HG03139 (cell line): Measurements from ENCODE around the gene TRIP12.
"Not testable (repeated sequence)": the region's sequence is repeated elsewhere in the genome, so short reads cannot be mapped to it uniquely, and the experiment has no call there.

Experiments
- ATAC-seq: cut with Tn5 transposase; IDR thresholded peaks from one replicate; pipeline ENCODE4 v1.9.1; 2021; ENCODE audit not compliant: unreplicated experiment

The TRIP12 gene

GRCh38 chr2:229879191-229879950 lies 42.4 kb downstream of the TRIP12 start:
- no peak for ATAC-seq

- ATAC-seq: no peak
These were observed 46.3 kb downstream of the TRIP12 start for GRCh38 chr2:229875549-229875948.

- no peak for ATAC-seq
These were observed 47.2 kb downstream of the TRIP12 start for GRCh38 chr2:229874647-229875046.

DNA sequence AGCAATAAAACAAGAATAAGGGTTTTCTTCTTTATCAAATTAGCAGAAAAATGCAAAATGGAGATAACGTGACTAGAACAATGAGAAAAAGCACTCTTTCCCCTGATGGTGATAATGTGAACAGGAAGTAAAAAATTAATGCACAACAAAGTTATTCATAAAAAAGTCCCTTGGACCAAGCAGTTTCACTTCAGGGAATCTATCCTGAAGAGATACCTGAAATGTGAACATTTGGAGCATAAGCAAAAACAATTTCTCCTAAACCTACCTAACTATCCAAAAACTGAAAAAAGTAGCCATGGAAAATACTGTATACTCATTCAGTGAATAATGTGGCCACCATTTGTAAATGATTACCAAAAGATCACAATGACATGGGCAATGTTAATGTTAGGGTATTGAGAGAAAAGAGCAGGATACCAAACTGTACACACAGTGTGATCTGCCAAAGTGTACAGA lies 48.7 kb downstream of the TRIP12 start:
- ATAC-seq: peak; percentile 90

GRCh38 chr2:229870903-229871656 lies 50.7 kb downstream of the TRIP12 start:
- ATAC-seq: no peak

DNA sequence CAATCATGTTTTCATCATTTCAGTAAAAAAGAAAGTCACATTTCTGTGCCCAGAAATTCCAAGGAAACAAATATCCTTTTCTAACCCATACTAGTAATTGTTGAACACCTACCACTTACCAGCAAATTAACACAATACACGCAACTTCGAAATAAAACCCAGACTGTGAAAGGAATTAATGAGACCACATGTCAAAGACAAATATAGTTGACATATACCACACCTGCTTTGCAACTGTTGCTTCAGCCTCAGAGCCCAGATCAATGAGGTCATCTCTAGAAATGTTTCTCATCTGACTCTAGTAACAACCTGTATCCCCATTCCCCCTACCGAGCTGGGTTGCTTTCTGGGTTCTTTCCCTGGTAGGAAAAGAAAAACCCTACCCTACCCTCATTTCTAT lies 52.6 kb downstream of the TRIP12 start:
- ATAC-seq: no peak

DNA sequence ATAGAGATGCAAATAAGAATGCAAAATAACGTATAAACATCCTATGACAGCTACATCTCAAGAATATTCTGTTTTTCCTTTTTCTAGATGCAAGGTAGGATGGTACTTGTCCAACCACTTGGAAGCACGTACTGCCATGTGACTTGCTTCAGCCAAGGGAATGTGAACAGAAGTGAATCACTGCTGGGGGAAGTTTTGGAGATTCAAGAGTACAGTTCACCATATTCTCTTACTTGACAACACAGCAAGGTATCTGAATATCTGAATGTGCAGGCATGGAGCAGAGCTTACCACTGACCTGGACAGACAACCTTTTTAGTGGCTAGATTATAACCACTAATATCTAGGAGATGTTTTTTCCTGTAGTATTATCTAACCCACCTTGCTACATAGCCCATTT lies 53.0 kb downstream of the TRIP12 start:
- no peak for ATAC-seq

DNA sequence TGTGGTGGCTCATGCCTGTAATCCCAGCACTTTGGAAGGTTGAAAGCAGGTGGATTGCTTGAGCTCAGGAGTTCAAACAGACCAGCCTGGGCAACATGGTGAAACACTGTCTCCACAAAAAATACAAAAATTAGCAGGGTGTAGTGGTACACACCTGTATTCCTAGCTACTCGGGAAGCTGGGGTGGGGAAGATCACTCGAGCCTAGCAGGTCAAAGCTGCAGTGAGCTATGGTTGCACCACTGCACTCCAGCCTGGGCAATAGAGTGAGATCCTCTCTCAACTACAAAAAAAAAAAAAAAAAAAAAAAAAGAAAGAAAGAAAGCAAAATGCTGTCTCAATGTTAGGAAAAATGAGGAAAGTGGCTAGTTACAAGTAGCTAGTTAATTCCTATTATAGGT lies 56.8 kb downstream of the TRIP12 start:
- no peak for ATAC-seq

GRCh38 chr2:229861431-229861830 lies 60.4 kb downstream of the TRIP12 start:
- ATAC-seq: no peak

GRCh38 chr2:229860334-229860733 lies 61.5 kb downstream of the TRIP12 start:
- ATAC-seq: no peak

GRCh38 chr2:229858351-229858750 lies 63.5 kb downstream of the TRIP12 start:
- no peak for ATAC-seq

GRCh38 chr2:229857634-229858033 lies 64.2 kb downstream of the TRIP12 start:
- ATAC-seq: no peak

- ATAC-seq: peak; percentile 91
These were observed 65.4 kb downstream of the TRIP12 start for GRCh38 chr2:229856413-229856812.

- ATAC-seq: no peak
These were observed 66.7 kb downstream of the TRIP12 start for GRCh38 chr2:229855116-229855515.

- ATAC-seq: peak; percentile 57
These were observed 69.2 kb downstream of the TRIP12 start for GRCh38 chr2:229852565-229852964.

DNA sequence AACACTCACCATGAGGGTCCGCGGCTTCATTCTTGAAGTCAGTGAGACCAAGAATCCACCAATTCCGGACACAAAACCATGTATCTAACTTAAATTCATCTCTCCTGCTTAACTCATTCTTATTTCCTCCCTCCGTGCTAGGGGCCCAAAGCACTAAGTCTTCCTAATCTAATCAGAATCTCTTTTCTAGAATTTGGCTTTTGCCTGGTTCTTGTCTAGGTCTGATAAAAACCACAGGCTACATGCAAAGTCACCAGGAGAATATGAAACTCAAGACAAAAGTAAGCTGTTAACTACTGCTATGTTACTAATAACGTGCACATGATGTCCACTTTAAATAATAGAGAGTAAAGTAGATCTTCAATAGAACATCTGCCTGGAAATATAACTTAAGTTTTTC lies 69.9 kb downstream of the TRIP12 start:
- ATAC-seq: no peak

DNA sequence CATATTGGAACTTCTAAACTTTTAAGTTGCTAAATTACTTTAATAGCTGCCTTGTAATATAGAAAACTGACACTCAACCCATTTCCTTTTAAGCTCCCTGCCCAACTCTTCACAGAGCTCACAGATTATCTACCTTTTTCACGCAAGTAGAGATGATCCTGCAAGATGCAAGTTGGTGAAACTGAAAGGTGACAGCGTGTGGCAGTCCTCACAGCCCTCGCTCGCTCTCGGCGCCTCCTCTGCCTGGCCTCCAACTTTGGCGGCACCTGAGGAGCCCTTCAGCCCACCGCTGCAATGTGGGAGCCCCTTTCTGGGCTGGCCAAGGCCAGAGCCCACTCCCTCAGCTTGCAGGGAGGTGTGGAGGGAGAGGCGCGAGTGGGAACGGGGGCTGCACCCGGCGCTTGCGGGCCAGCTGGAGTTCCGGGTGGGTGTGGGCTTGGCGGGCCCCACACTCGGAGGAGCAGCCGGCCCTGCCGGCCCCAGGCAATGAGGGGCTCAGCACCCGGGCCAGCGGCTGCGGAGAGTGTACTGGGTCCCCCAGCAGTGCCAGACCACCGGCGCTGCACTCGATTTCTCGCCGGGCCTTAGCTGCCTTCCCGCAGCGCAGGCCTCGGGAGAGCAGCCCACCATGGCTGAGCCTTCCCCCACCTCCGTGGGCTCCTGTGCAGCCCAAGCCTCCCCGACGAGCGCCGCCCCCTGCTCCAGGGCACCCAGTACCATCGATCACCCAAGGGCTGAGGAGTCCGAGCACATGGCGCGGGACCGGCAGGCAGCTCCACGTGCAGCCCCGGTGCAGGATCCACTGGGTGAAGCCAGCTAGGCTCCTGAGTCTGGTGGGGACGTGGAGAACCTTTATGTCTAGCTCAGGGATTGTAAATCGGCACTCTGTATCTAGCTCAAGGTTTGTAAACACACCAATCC lies 71.2 kb downstream of the TRIP12 start:
- ATAC-seq: not testable (repeated sequence)

DNA sequence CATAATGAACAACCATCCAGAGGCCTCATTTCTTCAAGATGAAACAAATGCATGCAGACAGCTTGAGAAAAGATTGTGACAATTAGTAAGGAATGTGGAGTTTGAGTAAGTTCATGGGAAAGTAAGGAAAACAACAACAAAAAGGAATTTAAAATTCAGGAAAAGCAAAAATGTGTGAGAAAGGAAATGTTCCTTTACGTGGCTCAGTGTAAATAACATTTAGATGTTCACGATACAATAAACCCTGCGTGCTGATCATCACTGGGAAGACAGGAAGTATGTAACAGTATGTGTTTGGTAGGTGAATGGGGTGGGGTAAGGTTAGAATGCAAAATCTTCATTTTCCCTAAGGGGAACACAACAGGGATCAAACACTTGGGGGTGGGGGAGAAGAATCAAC lies 72.7 kb downstream of the TRIP12 start:
- ATAC-seq: no peak

GRCh38 chr2:229843613-229844012 lies 78.2 kb downstream of the TRIP12 start:
- ATAC-seq: no peak

GRCh38 chr2:229838729-229839128 lies 83.1 kb downstream of the TRIP12 start:
- ATAC-seq: no peak

GRCh38 chr2:229836847-229837246 lies 85.0 kb downstream of the TRIP12 start:
- no peak for ATAC-seq
